NT2/D1 (cell line): Measurements from ENCODE around the gene AK4.

Experiments used
- SUZ12 ChIP-seq: IDR thresholded peaks from 2 replicates; pipeline ENCODE4 v1.6.1; 2011; ENCODE audit not compliant: insufficient read length, insufficient read depth; ENCODE audit errors: extremely low read depth
- YY1 ChIP-seq: IDR thresholded peaks from 2 replicates; pipeline ENCODE4 v1.6.1; 2011; ENCODE audit not compliant: insufficient read length, insufficient read depth

- no peak for TF ChIP-seq SUZ12
- TF ChIP-seq YY1 = no peak
Observed at GRCh38 chr1:65254320-65255034, 106.5 kb downstream of the AK4 start.
